ENCODE measurements around the gene DUOX1.

The DUOX1 gene

DNA sequence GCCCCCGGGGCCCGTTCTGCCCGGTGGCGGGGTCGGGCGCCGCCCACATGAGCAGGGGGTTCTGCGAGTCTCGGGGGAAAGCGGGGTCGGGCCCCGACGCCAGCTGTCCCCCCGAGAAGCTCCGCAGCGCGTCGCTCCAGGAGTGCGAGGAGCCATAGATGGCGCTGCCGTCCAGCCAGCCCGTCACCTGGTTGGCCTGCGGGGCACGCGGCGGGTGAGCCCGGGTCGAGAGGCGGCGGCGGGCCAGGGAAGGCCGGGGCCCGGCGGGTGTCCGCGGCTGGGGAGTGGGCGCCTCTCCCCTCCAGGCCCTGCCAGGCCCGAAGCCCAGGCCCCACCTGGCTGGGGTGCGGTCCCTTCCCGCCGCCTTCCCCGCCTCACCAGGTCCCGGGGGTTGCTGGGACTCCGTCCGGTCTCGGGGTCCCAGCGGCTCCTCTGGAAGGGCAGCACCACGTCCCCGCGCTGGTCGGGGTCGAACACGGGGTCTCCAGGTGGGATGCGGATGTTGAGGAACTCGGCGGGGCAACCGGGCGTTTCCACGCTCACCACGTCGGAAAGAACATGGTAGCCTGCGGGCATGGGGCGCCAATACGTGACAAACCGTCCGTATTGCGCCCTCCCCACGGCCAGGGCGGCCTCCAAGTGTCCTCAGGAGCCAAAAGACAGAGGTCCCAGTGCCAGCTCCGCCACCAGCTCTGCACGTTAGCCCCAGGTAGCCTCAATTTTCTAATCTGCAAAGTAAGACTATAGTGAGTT is 18.2 kb upstream of the DUOX1 start:
- TF ChIP-seq TCF4 (CRISPR knock-in tag; IDR thresholded peaks at IDR 0.05; ENCODE audit: borderline replicate concordance): no peak
- no peak for TF ChIP-seq ZNF8 (CRISPR knock-in tag; IDR thresholded peaks at IDR 0.05)
- no peak for TF ChIP-seq ZNF70 (CRISPR knock-in tag; IDR thresholded peaks at IDR 0.05)
- no peak for TF ChIP-seq RARB (CRISPR knock-in tag; IDR thresholded peaks at IDR 0.05)
- TF ChIP-seq OSR1 (CRISPR knock-in tag; IDR thresholded peaks at IDR 0.05): no peak
- TF ChIP-seq ISL1 (CRISPR knock-in tag; IDR thresholded peaks at IDR 0.05): no peak
- TF ChIP-seq, protein P1, sequence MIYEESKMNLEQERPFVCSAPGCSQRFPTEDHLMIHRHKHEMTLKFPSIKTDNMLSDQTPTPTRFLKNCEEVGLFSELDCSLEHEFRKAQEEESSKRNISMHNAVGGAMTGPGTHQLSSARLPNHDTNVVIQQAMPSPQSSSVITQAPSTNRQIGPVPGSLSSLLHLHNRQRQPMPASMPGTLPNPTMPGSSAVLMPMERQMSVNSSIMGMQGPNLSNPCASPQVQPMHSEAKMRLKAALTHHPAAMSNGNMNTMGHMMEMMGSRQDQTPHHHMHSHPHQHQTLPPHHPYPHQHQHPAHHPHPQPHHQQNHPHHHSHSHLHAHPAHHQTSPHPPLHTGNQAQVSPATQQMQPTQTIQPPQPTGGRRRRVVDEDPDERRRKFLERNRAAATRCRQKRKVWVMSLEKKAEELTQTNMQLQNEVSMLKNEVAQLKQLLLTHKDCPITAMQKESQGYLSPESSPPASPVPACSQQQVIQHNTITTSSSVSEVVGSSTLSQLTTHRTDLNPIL (CRISPR knock-in tag; IDR thresholded peaks at IDR 0.05; ENCODE audit: low read depth): no peak
- TF ChIP-seq TOX (CRISPR knock-in tag; IDR thresholded peaks at IDR 0.05; ENCODE audit: borderline replicate concordance): no peak
- no peak for TF ChIP-seq BACH2 (CRISPR knock-in tag; IDR thresholded peaks at IDR 0.05; ENCODE audit: borderline replicate concordance)
- no peak for TF ChIP-seq SNAI2 (CRISPR knock-in tag; IDR thresholded peaks at IDR 0.05)
- TF ChIP-seq ZNF565 (CRISPR knock-in tag; conservative IDR thresholded peaks at IDR 0.05; ENCODE audit: low read depth): no peak
- TF ChIP-seq, protein P2, sequence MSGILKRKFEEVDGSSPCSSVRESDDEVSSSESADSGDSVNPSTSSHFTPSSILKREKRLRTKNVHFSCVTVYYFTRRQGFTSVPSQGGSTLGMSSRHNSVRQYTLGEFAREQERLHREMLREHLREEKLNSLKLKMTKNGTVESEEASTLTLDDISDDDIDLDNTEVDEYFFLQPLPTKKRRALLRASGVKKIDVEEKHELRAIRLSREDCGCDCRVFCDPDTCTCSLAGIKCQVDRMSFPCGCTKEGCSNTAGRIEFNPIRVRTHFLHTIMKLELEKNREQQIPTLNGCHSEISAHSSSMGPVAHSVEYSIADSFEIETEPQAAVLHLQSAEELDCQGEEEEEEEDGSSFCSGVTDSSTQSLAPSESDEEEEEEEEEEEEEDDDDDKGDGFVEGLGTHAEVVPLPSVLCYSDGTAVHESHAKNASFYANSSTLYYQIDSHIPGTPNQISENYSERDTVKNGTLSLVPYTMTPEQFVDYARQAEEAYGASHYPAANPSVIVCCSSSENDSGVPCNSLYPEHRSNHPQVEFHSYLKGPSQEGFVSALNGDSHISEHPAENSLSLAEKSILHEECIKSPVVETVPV (CRISPR knock-in tag; IDR thresholded peaks at IDR 0.05): no peak
- TF ChIP-seq, protein P3, sequence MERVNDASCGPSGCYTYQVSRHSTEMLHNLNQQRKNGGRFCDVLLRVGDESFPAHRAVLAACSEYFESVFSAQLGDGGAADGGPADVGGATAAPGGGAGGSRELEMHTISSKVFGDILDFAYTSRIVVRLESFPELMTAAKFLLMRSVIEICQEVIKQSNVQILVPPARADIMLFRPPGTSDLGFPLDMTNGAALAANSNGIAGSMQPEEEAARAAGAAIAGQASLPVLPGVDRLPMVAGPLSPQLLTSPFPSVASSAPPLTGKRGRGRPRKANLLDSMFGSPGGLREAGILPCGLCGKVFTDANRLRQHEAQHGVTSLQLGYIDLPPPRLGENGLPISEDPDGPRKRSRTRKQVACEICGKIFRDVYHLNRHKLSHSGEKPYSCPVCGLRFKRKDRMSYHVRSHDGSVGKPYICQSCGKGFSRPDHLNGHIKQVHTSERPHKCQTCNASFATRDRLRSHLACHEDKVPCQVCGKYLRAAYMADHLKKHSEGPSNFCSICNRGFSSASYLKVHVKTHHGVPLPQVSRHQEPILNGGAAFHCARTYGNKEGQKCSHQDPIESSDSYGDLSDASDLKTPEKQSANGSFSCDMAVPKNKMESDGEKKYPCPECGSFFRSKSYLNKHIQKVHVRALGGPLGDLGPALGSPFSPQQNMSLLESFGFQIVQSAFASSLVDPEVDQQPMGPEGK (CRISPR knock-in tag; IDR thresholded peaks at IDR 0.05; ENCODE audit: borderline replicate concordance): no peak
- TF ChIP-seq ZFP30 (CRISPR knock-in tag; IDR thresholded peaks at IDR 0.05): no peak
- no peak for ATAC-seq

DNA sequence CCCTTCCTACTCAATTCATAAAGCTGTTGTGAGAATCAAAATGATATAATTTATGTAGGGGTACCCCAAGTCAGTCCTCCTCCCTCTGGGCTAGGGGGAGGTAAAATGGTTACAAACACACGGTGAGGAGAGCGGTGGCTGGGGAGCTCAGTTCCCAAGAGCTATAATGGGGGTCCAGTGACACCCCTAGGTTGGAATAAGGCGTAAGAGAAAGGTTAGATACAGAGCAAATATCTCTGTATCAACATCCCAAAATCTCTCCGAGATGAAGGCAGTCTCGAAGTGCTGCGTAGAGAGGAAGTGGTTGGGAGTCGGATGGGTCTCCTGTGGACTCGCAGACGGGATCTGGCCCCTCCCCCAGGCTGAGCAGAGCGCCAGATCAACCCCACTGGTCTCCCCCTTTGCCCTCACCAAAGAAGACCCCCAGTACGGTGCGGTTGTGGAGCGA is 17.6 kb upstream of the DUOX1 start:
- no peak; the same call in 2 of the 3 replicates for ATAC-seq
- TF ChIP-seq ZC3H10 (CRISPR knock-in tag; IDR thresholded peaks at IDR 0.05): no peak
- TF ChIP-seq ZNF8 (CRISPR knock-in tag; IDR thresholded peaks at IDR 0.05): no peak
- TF ChIP-seq, protein P1 (CRISPR knock-in tag; IDR thresholded peaks at IDR 0.05; ENCODE audit: low read depth): no peak
- TF ChIP-seq, protein P2 (CRISPR knock-in tag; IDR thresholded peaks at IDR 0.05): no peak
- TF ChIP-seq, protein P4, sequence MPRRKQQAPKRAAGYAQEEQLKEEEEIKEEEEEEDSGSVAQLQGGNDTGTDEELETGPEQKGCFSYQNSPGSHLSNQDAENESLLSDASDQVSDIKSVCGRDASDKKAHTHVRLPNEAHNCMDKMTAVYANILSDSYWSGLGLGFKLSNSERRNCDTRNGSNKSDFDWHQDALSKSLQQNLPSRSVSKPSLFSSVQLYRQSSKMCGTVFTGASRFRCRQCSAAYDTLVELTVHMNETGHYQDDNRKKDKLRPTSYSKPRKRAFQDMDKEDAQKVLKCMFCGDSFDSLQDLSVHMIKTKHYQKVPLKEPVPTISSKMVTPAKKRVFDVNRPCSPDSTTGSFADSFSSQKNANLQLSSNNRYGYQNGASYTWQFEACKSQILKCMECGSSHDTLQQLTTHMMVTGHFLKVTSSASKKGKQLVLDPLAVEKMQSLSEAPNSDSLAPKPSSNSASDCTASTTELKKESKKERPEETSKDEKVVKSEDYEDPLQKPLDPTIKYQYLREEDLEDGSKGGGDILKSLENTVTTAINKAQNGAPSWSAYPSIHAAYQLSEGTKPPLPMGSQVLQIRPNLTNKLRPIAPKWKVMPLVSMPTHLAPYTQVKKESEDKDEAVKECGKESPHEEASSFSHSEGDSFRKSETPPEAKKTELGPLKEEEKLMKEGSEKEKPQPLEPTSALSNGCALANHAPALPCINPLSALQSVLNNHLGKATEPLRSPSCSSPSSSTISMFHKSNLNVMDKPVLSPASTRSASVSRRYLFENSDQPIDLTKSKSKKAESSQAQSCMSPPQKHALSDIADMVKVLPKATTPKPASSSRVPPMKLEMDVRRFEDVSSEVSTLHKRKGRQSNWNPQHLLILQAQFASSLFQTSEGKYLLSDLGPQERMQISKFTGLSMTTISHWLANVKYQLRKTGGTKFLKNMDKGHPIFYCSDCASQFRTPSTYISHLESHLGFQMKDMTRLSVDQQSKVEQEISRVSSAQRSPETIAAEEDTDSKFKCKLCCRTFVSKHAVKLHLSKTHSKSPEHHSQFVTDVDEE (CRISPR knock-in tag; IDR thresholded peaks at IDR 0.05): no peak
- TF ChIP-seq ARNTL (CRISPR knock-in tag; IDR thresholded peaks at IDR 0.05; ENCODE audit: borderline replicate concordance, low read depth): no peak
- TF ChIP-seq OSR1 (CRISPR knock-in tag; IDR thresholded peaks at IDR 0.05): no peak
- no peak for TF ChIP-seq TOX (CRISPR knock-in tag; IDR thresholded peaks at IDR 0.05; ENCODE audit: borderline replicate concordance)
- no peak for TF ChIP-seq GLIS3 (CRISPR knock-in tag; IDR thresholded peaks at IDR 0.05)
- TF ChIP-seq RARB (CRISPR knock-in tag; IDR thresholded peaks at IDR 0.05): no peak
- no peak for TF ChIP-seq ESRRG (CRISPR knock-in tag; IDR thresholded peaks at IDR 0.05)
- TF ChIP-seq ZFP30 (CRISPR knock-in tag; IDR thresholded peaks at IDR 0.05): no peak
- TF ChIP-seq, protein P5, sequence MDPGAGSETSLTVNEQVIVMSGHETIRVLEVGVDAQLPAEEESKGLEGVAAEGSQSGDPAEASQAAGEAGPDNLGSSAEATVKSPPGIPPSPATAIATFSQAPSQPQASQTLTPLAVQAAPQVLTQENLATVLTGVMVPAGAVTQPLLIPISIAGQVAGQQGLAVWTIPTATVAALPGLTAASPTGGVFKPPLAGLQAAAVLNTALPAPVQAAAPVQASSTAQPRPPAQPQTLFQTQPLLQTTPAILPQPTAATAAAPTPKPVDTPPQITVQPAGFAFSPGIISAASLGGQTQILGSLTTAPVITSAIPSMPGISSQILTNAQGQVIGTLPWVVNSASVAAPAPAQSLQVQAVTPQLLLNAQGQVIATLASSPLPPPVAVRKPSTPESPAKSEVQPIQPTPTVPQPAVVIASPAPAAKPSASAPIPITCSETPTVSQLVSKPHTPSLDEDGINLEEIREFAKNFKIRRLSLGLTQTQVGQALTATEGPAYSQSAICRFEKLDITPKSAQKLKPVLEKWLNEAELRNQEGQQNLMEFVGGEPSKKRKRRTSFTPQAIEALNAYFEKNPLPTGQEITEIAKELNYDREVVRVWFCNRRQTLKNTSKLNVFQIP (CRISPR knock-in tag; IDR thresholded peaks at IDR 0.05; ENCODE audit: borderline replicate concordance, low read depth): no peak
- no peak for TF ChIP-seq ZNF565 (CRISPR knock-in tag; conservative IDR thresholded peaks at IDR 0.05; ENCODE audit: low read depth)
- no peak for TF ChIP-seq ZNF70 (CRISPR knock-in tag; IDR thresholded peaks at IDR 0.05)
- TF ChIP-seq TCF4 (CRISPR knock-in tag; IDR thresholded peaks at IDR 0.05; ENCODE audit: borderline replicate concordance): no peak
- TF ChIP-seq BACH2 (CRISPR knock-in tag; IDR thresholded peaks at IDR 0.05; ENCODE audit: borderline replicate concordance): no peak
- no peak for TF ChIP-seq ZFP3 (CRISPR knock-in tag; IDR thresholded peaks at IDR 0.05)
- TF ChIP-seq CSDC2 (CRISPR knock-in tag; IDR thresholded peaks at IDR 0.05): no peak
- no peak for TF ChIP-seq SNAI2 (CRISPR knock-in tag; IDR thresholded peaks at IDR 0.05)

Data from SK-N-SH treated with all-trans-retinoic acid at 6 μM for 48 hours (cell line).